ENCODE data around the gene FAM81B. TPM values are rescaled to one million over a fixed set of nuclear protein-coding genes. Genes with fewer than 3 reads are reported as not detected.

FAM81B gene
- total RNA-seq, 1 donor from 2014 or later: 6.2 TPM

DNA sequence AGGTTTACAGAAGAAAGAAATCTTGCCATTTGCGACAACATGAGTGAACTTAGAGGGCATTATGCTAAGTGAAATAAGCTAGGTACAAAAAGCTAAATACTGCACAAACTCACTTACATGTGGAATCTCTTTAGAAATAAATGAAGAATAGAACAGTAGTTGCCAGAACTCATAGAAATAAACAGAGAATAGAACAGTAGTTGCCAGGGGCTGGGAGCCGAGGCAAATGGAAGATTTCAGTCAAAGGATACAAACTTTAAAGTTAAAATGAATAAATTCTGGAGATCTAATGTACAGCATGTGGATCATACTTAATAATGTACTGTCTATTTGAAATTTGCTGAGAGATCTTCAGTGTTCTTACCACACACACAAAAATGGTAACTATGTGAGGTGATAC is 63.4 kb downstream of the FAM81B start:
- intact Hi-C loops (cut with micrococcal nuclease): no loop called here
- H3K27me3 ChIP-seq (ENCODE audit: low read depth): no peaks in the 10 kb centered on the region
- H3K27ac ChIP-seq (replicated peaks): no peak overlapping the region
- no peaks in the 10 kb centered on the region for H3K9me3 ChIP-seq (replicated peaks)
- H3K4me3 ChIP-seq: no peak overlapping the region
- DNase-seq: no peak
- no peaks in the 10 kb centered on the region for H3K36me3 ChIP-seq
- TF ChIP-seq, protein P1, sequence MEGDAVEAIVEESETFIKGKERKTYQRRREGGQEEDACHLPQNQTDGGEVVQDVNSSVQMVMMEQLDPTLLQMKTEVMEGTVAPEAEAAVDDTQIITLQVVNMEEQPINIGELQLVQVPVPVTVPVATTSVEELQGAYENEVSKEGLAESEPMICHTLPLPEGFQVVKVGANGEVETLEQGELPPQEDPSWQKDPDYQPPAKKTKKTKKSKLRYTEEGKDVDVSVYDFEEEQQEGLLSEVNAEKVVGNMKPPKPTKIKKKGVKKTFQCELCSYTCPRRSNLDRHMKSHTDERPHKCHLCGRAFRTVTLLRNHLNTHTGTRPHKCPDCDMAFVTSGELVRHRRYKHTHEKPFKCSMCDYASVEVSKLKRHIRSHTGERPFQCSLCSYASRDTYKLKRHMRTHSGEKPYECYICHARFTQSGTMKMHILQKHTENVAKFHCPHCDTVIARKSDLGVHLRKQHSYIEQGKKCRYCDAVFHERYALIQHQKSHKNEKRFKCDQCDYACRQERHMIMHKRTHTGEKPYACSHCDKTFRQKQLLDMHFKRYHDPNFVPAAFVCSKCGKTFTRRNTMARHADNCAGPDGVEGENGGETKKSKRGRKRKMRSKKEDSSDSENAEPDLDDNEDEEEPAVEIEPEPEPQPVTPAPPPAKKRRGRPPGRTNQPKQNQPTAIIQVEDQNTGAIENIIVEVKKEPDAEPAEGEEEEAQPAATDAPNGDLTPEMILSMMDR (IDR thresholded peaks at IDR 0.05; ENCODE audit: borderline replicate concordance): no peak
- H3K4me1 ChIP-seq: no peaks in the 10 kb centered on the region

DNA sequence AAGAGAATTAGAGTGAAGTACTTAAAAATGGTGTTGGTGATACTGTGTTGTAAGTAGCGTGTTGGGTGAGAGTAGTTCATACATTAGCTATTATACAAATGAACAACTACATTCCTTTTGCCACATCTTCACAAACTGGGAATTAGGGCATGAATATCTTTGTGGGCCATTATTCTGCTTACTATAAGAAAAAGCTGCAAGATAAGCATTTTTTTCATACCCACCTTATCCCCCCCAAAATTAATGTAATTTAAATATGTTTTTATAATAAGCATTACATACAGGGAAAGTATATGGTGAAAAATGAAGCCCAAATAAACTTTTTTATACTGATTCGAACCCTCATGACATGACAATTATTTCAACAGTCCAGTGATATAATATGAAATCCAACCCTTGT is 69.5 kb downstream of the FAM81B start:
- peaks cover 55% of the 10 kb centered on the region for H3K36me3 ChIP-seq
- TF ChIP-seq, protein P1 (IDR thresholded peaks at IDR 0.05; ENCODE audit: borderline replicate concordance): no peak
- intact Hi-C loops (cut with micrococcal nuclease): no loop called here
- no peak overlapping the region for H3K27ac ChIP-seq (replicated peaks)
- no peaks in the 10 kb centered on the region for H3K4me1 ChIP-seq
- H3K27me3 ChIP-seq (ENCODE audit: low read depth): no peaks in the 10 kb centered on the region
- H3K4me3 ChIP-seq: no peak overlapping the region
- H3K9me3 ChIP-seq (replicated peaks): no peaks in the 10 kb centered on the region
- no peak for DNase-seq

DNA sequence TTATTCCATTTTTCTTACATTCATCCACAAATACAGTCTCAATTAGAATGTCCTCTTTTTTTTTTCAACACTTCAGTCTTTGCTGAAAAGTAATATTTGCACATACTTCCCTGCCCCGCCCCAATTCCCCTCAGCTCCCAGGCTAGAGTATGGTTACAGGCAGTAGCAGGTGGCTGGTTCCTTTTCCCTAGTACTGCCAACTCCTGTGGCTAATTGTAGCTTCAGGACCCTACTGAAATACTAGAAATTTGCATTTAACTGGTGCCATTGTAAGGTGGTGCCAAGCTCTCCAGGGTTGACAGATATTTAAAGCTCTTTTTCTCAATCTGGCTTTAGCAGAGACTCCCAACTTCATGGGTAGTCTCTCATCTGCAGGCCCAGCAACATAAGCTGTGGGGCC is 80.3 kb downstream of the FAM81B start:
- DNase-seq: no peak
- Histone ChIP-seq H3K27me3 (ENCODE audit: low read depth) (no peaks in the 10 kb centered on the region), H3K4me3 (no peak overlapping the region), H3K27ac (replicated peaks) (no peak overlapping the region), H3K4me1 (no peaks in the 10 kb centered on the region), H3K36me3 (peaks cover 51% of the 10 kb centered on the region), H3K9me3 (replicated peaks) (no peaks in the 10 kb centered on the region)
- intact Hi-C loops (cut with micrococcal nuclease): no loop called here
- TF ChIP-seq, protein P1 (IDR thresholded peaks at IDR 0.05; ENCODE audit: borderline replicate concordance): no peak

DNA sequence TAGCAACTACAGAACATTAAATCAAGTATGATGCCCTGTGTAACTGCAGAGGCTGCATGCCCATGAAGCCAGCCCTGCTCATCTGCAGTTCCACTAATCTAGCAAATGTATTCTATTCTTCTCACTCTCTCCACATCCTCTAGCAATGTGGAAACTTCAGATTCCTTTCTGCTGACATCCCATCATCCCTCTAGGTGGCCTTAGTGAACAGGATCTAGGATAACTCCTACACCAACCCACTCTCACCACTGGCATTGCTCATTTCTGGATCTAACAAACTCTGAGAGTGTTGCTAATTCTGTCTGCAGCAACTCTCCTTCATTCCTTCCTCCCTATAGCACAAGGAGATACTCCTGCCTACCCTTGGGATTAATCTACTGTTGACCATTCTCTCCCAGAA is 80.8 kb downstream of the FAM81B start:
- Histone ChIP-seq H3K27ac (replicated peaks) (no peak overlapping the region), H3K4me3 (no peak overlapping the region), H3K36me3 (peaks cover 51% of the 10 kb centered on the region), H3K9me3 (replicated peaks) (no peaks in the 10 kb centered on the region), H3K4me1 (no peaks in the 10 kb centered on the region), H3K27me3 (ENCODE audit: low read depth) (no peaks in the 10 kb centered on the region)
- TF ChIP-seq, protein P1 (IDR thresholded peaks at IDR 0.05; ENCODE audit: borderline replicate concordance): no peak
- intact Hi-C loops (cut with micrococcal nuclease): no loop called here
- no peak for DNase-seq

DNA sequence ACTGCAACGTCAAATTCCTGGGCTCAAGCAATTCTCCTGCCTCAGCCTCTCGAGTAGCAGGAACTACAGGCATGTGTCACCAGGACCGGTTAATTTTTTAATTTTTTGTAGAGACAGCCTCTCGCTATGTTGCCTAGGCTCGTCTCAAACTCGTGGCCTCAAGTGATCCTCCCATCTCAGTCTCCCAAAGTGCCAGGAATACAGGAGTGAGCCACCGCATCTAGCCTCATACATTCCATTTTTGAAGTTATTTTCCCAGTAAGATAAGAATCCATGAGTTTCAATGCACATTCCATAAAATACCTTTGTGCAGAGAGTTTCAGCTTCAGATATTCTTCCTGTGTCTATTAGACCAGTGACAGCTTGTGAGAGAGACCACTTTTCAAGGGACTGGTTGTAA is 93.3 kb downstream of the FAM81B start:
- TF ChIP-seq, protein P1 (IDR thresholded peaks at IDR 0.05; ENCODE audit: borderline replicate concordance): no peak
- H3K9me3 ChIP-seq (replicated peaks): peaks cover 25% of the 10 kb centered on the region
- no peak overlapping the region for H3K27ac ChIP-seq (replicated peaks)
- no peak for DNase-seq
- H3K4me1 ChIP-seq: no peaks in the 10 kb centered on the region
- intact Hi-C loops (cut with micrococcal nuclease): no loop called here
- H3K4me3 ChIP-seq: no peak overlapping the region
- H3K36me3 ChIP-seq: peaks cover 91% of the 10 kb centered on the region
- no peaks in the 10 kb centered on the region for H3K27me3 ChIP-seq (ENCODE audit: low read depth)

DNA sequence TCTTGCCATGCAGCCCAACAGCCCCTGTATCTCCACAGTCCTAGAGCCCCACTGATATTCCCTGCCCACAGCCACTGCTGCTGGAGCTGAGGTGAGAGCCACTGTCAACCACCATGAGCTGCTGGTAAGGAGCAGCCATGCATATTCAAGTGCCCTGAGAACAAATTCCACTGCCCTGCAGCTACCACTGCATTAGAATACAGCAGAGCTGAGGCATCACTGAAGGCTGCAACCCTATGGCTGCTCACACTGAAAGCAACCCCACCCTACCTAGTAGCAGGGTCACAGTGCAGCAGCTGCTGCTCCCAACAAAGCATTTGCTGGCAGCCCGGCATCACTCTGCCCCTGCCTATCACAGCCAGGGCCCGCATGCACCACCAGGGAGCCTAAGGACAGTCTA is 95.0 kb downstream of the FAM81B start:
- intact Hi-C loops (cut with micrococcal nuclease): no loop called here
- H3K4me3 ChIP-seq: no peak overlapping the region

More for the DNA sequence above, 95.0 kb downstream of the FAM81B start:
- no peaks in the 10 kb centered on the region for H3K27me3 ChIP-seq (ENCODE audit: low read depth)
- TF ChIP-seq, protein P1 (IDR thresholded peaks at IDR 0.05; ENCODE audit: borderline replicate concordance): no peak
- H3K27ac ChIP-seq (replicated peaks): no peak overlapping the region
- H3K4me1 ChIP-seq: no peaks in the 10 kb centered on the region
- peaks cover 31% of the 10 kb centered on the region for H3K9me3 ChIP-seq (replicated peaks)
- H3K36me3 ChIP-seq: peaks cover 98% of the 10 kb centered on the region
- DNase-seq: no peak

All from left ventricle myocardium inferior (tissue), 1 donor.